Adrenal gland (tissue), 5 donors: ENCODE measurements around the gene ATP6V0C.
A peak's percentile ranks its signal among the peaks of the same experiment; 100 is the strongest.

Experiments
- CTCF ChIP-seq, 6 experiments: fragments of 450-650 bp in 4 of 6; fragments of 200-600 bp in 2 of 6; sonication (generic) in 1 of 6; IDR thresholded peaks; 1 replicate in 5 of 6; 2 replicates in 1 of 6; pipeline versions ENCODE4 v1.5.1 to v1.8.0; 2016 to 2021; ENCODE audit warnings: antibody characterized with exemption in 6 of 6, mild to moderate bottlenecking in 2 of 6, moderate library complexity in 1 of 6
- POLR2A ChIP-seq, 2 donors: fragments of 450-650 bp; IDR thresholded peaks; one replicate each; pipeline ENCODE4 v1.6.1; 2017; ENCODE audit warnings: antibody characterized with exemption in 2 of 2, mild to moderate bottlenecking in 2 of 2, moderate library complexity in 1 of 2
- donor health status: DM: no; HTN: no; CAD: no.

- TF ChIP-seq CTCF (IDR thresholded peaks at IDR 0.05): peak in 3 of 6 experiments; percentile 2 to 28 (median 13)
- no peak for TF ChIP-seq POLR2A (IDR thresholded peaks at IDR 0.05)
These were observed 2.9 kb downstream of the ATP6V0C start for GRCh38 chr16:2516391-2517240.
